ENCODE measurements around the gene STEEP1. TPM values are rescaled to one million over a fixed set of nuclear protein-coding genes. Genes with fewer than 3 reads are reported as not detected.

Gene STEEP1
- total and polyA plus RNA-seq, 10 of the 15 experiments (the other 5 are each of a cell fraction or from before 2014, with no cell fraction given) = 15.1 to 53.8 (median 26.0) TPM

DNA sequence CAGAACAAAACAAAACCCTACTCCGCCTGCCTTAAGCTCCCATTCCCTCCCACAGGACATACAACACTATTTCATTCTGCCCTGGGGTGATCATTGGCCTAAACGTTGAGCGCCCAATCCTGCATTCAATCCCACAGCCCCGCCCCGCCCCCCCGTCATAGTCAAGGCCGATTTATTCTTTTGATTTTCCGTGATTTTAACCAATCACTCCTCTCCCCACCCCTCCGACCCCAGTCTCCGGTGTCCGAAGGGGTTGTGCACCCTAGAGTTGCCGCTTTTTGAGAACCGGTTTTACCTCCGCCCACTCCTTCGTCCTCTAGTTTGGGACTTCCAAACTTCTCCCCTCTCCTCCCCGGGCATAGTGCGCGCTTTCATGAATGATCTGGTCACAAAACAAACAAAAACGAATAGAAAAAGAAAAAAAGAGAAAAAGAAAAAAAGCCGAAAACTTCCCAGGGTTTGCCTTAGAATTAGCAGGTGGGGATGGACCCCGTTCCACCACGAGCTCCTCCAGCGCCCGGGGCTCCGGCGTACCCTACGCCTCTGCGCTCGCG, 8.7 kb upstream of the STEEP1 start (continued):
- TF ChIP-seq, protein P1, sequence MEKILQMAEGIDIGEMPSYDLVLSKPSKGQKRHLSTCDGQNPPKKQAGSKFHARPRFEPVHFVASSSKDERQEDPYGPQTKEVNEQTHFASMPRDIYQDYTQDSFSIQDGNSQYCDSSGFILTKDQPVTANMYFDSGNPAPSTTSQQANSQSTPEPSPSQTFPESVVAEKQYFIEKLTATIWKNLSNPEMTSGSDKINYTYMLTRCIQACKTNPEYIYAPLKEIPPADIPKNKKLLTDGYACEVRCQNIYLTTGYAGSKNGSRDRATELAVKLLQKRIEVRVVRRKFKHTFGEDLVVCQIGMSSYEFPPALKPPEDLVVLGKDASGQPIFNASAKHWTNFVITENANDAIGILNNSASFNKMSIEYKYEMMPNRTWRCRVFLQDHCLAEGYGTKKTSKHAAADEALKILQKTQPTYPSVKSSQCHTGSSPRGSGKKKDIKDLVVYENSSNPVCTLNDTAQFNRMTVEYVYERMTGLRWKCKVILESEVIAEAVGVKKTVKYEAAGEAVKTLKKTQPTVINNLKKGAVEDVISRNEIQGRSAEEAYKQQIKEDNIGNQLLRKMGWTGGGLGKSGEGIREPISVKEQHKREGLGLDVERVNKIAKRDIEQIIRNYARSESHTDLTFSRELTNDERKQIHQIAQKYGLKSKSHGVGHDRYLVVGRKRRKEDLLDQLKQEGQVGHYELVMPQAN (conservative IDR thresholded peaks at IDR 0.05) = no peak
- TF ChIP-seq, protein P2, sequence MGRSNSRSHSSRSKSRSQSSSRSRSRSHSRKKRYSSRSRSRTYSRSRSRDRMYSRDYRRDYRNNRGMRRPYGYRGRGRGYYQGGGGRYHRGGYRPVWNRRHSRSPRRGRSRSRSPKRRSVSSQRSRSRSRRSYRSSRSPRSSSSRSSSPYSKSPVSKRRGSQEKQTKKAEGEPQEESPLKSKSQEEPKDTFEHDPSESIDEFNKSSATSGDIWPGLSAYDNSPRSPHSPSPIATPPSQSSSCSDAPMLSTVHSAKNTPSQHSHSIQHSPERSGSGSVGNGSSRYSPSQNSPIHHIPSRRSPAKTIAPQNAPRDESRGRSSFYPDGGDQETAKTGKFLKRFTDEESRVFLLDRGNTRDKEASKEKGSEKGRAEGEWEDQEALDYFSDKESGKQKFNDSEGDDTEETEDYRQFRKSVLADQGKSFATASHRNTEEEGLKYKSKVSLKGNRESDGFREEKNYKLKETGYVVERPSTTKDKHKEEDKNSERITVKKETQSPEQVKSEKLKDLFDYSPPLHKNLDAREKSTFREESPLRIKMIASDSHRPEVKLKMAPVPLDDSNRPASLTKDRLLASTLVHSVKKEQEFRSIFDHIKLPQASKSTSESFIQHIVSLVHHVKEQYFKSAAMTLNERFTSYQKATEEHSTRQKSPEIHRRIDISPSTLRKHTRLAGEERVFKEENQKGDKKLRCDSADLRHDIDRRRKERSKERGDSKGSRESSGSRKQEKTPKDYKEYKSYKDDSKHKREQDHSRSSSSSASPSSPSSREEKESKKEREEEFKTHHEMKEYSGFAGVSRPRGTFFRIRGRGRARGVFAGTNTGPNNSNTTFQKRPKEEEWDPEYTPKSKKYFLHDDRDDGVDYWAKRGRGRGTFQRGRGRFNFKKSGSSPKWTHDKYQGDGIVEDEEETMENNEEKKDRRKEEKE (IDR thresholded peaks at IDR 0.05) = no peak
- TF ChIP-seq, protein P3, sequence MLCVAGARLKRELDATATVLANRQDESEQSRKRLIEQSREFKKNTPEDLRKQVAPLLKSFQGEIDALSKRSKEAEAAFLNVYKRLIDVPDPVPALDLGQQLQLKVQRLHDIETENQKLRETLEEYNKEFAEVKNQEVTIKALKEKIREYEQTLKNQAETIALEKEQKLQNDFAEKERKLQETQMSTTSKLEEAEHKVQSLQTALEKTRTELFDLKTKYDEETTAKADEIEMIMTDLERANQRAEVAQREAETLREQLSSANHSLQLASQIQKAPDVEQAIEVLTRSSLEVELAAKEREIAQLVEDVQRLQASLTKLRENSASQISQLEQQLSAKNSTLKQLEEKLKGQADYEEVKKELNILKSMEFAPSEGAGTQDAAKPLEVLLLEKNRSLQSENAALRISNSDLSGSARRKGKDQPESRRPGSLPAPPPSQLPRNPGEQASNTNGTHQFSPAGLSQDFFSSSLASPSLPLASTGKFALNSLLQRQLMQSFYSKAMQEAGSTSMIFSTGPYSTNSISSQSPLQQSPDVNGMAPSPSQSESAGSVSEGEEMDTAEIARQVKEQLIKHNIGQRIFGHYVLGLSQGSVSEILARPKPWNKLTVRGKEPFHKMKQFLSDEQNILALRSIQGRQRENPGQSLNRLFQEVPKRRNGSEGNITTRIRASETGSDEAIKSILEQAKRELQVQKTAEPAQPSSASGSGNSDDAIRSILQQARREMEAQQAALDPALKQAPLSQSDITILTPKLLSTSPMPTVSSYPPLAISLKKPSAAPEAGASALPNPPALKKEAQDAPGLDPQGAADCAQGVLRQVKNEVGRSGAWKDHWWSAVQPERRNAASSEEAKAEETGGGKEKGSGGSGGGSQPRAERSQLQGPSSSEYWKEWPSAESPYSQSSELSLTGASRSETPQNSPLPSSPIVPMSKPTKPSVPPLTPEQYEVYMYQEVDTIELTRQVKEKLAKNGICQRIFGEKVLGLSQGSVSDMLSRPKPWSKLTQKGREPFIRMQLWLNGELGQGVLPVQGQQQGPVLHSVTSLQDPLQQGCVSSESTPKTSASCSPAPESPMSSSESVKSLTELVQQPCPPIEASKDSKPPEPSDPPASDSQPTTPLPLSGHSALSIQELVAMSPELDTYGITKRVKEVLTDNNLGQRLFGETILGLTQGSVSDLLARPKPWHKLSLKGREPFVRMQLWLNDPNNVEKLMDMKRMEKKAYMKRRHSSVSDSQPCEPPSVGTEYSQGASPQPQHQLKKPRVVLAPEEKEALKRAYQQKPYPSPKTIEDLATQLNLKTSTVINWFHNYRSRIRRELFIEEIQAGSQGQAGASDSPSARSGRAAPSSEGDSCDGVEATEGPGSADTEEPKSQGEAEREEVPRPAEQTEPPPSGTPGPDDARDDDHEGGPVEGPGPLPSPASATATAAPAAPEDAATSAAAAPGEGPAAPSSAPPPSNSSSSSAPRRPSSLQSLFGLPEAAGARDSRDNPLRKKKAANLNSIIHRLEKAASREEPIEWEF (IDR thresholded peaks at IDR 0.05; ENCODE audit: insufficient replicate concordance, low read depth, low read length) = no peak

Data from GM12878 (cell line).